PC-3 (cell line): ENCODE data around the gene UPF1.

Experiments used
- CTCF ChIP-seq: fragments of 300-600 bp; sonication (generic); conservative IDR thresholded peaks from 2 replicates; pipeline ENCODE4 v1.5.1; 2017; ENCODE audit warnings: antibody characterized with exemption, low read depth, mild to moderate bottlenecking, low read length
- EZH2phosphoT487 ChIP-seq: fragments of 300-600 bp; sonication (generic); IDR thresholded peaks from 2 replicates; pipeline ENCODE4 v1.6.1; 2018; ENCODE audit warnings: mild to moderate bottlenecking, antibody characterized with exemption, low read length, borderline replicate concordance

- TF ChIP-seq CTCF, result no peak
- no peak for TF ChIP-seq EZH2phosphoT487
These were observed 38.2 kb downstream of the UPF1 start for GRCh38 chr19:18869781-18870530.
